MM.1S (cell line): ENCODE data around the gene CTCFL.

ENCODE experiments used
- DNase-seq: peaks from one replicate; pipeline ENCODE4 v3.0.0-alpha.2; 2015
- H2AFZ ChIP-seq: fragments of 300-600 bp; sonication (generic); 2 replicates; pipeline ENCODE4 v1.6.0; 2016; ENCODE audit warnings: antibody characterized with exemption, low read length
- H3F3A ChIP-seq: fragments of 300-600 bp; sonication (generic); 2 replicates; pipeline ENCODE4 v1.6.1; 2016; ENCODE audit warnings: mild to moderate bottlenecking, antibody characterized with exemption, low read length, moderate library complexity, mixed read lengths; ENCODE audit not compliant: insufficient read depth
- H3K27ac ChIP-seq: fragments of 300-600 bp; sonication (generic); 2 replicates; pipeline ENCODE4 v1.5.1; 2016; ENCODE audit warnings: mild to moderate bottlenecking, low read length
- H3K27me3 ChIP-seq: fragments of 300-600 bp; sonication (generic); replicated peaks from 2 replicates; pipeline ENCODE4 v1.6.0; 2016; ENCODE audit warnings: low read length; ENCODE audit not compliant: insufficient read depth
- H3K36me3 ChIP-seq: fragments of 300-600 bp; sonication (generic); replicated peaks from 2 replicates; pipeline ENCODE4 v1.6.1; 2016; ENCODE audit warnings: mild to moderate bottlenecking, low read length, mixed read lengths; ENCODE audit not compliant: insufficient read depth
- H3K4me1 ChIP-seq: fragments of 300-600 bp; sonication (generic); 2 replicates; pipeline ENCODE4 v1.6.1; 2016; ENCODE audit warnings: low read length, mixed read lengths
- H3K4me2 ChIP-seq: fragments of 300-600 bp; sonication (generic); 2 replicates; pipeline ENCODE4 v1.6.0; 2016; ENCODE audit warnings: low read depth, low read length
- H3K4me3 ChIP-seq: fragments of 300-600 bp; sonication (generic); 2 replicates; pipeline ENCODE4 v1.5.1; 2016; ENCODE audit warnings: low read length, mixed read lengths
- H3K79me2 ChIP-seq: fragments of 300-600 bp; sonication (generic); 2 replicates; pipeline ENCODE4 v1.6.1; 2016; ENCODE audit warnings: mixed run types, low read length, mixed read lengths
- H3K9ac ChIP-seq: fragments of 300-600 bp; sonication (generic); 2 replicates; pipeline ENCODE4 v1.6.1; 2016; ENCODE audit warnings: low read length, mixed read lengths
- H3K9me2 ChIP-seq: fragments of 300-600 bp; sonication (generic); replicated peaks from 2 replicates; pipeline ENCODE4 v1.6.1; 2016; ENCODE audit warnings: mild to moderate bottlenecking, low read length, mixed read lengths; ENCODE audit not compliant: insufficient read depth
- H3K9me3 ChIP-seq: fragments of 300-600 bp; sonication (generic); replicated peaks from 2 replicates; pipeline ENCODE4 v1.6.1; 2016; ENCODE audit warnings: mild to moderate bottlenecking, low read length, mixed read lengths; ENCODE audit not compliant: insufficient read depth
- H4K20me1 ChIP-seq: fragments of 300-600 bp; sonication (generic); 2 replicates; pipeline ENCODE4 v1.6.1; 2016; ENCODE audit warnings: mild to moderate bottlenecking, low read length, moderate library complexity, mixed read lengths; ENCODE audit not compliant: insufficient read depth
- EZH2 ChIP-seq: fragments of 300-600 bp; sonication (generic); optimal IDR thresholded peaks from 2 replicates; pipeline ENCODE3; 2017; ENCODE audit warnings: low read depth, mild to moderate bottlenecking, antibody characterized with exemption, low read length, mixed read lengths
- EZH2phosphoT487 ChIP-seq: fragments of 300-600 bp; sonication (generic); IDR thresholded peaks from 2 replicates; pipeline ENCODE4 v1.6.1; 2018; ENCODE audit warnings: antibody characterized with exemption, low read length
- TF ChIP-seq, protein P1 (sequence below): fragments of 300-600 bp; sonication (generic); IDR thresholded peaks from 2 replicates; pipeline ENCODE4 v1.5.1; 2016; ENCODE audit warnings: antibody characterized with exemption, low read length, mixed read lengths

CTCFL gene

DNA sequence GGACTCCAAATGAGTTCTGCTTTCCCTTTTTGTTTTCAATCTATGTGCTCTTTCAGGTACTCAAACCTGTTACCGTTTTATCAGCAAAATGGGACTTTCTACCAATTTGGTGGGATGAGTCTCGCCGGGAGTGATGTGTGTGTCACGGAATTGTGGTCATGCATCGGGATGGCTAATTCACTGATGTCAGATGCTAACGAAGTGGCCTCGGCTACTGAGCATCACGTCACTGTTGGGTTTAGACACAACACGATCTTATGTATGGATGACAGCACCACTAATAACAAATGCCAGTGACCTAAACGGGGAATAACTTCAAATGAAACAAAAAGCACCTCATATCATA lies 34.3 kb upstream of the CTCFL start:
- H3K9me3 ChIP-seq: no peaks in the 10 kb centered on the region
- no peak overlapping the region for H3K4me3 ChIP-seq
- H3K36me3 ChIP-seq: no peaks in the 10 kb centered on the region
- H3K9me2 ChIP-seq: no peaks in the 10 kb centered on the region
- no peak for DNase-seq
- no peaks in the 10 kb centered on the region for H4K20me1 ChIP-seq
- no peaks in the 10 kb centered on the region for H3K79me2 ChIP-seq
- H3K27me3 ChIP-seq: peaks cover 100% of the 10 kb centered on the region
- no peak overlapping the region for H3K4me2 ChIP-seq
- no peak overlapping the region for H3K27ac ChIP-seq
- H3K9ac ChIP-seq: no peak overlapping the region
- H3K4me1 ChIP-seq: no peaks in the 10 kb centered on the region
- TF ChIP-seq, protein P1, sequence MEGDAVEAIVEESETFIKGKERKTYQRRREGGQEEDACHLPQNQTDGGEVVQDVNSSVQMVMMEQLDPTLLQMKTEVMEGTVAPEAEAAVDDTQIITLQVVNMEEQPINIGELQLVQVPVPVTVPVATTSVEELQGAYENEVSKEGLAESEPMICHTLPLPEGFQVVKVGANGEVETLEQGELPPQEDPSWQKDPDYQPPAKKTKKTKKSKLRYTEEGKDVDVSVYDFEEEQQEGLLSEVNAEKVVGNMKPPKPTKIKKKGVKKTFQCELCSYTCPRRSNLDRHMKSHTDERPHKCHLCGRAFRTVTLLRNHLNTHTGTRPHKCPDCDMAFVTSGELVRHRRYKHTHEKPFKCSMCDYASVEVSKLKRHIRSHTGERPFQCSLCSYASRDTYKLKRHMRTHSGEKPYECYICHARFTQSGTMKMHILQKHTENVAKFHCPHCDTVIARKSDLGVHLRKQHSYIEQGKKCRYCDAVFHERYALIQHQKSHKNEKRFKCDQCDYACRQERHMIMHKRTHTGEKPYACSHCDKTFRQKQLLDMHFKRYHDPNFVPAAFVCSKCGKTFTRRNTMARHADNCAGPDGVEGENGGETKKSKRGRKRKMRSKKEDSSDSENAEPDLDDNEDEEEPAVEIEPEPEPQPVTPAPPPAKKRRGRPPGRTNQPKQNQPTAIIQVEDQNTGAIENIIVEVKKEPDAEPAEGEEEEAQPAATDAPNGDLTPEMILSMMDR: no peak
- TF ChIP-seq EZH2phosphoT487: no peak
- no peak overlapping the region for H2AFZ ChIP-seq
- no peaks in the 10 kb centered on the region for H3F3A ChIP-seq

DNA sequence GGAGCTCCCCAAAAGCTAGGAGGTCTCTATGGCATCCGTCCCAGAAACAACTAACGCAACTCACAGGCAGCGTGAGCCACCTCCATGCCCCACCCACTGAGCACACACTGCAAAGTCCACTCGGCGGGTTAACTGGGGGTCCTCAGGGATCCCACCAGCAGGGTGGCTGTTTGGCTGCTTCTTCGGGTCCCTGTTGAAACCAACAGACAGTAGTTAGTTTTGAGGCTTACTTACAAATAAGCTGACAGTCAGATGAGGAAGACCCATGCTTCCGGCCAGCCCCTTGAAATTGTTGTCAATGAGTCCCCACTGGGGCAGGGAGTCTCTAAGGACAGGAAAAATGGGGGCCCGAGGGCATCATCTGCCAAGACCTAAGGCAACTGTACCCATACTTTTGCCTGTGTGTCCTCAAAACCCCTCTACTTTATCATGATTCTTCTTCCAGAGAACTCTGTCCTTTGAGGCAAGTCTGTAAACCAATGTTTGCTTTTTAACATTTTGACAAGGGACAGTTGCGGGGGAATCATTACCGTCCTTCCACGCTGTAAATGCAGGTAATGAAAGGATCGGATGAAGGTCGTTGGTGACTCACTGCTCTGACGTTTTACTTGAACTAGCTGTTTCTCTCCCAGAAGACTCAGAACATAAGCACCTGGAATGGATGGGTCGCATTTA lies 33.8 kb upstream of the CTCFL start:
- no peaks in the 10 kb centered on the region for H3K9me2 ChIP-seq
- no peak for TF ChIP-seq EZH2
- TF ChIP-seq EZH2phosphoT487: no peak
- TF ChIP-seq, protein P1: no peak
- H3K4me2 ChIP-seq: no peak overlapping the region
- no peaks in the 10 kb centered on the region for H4K20me1 ChIP-seq
- H3K4me1 ChIP-seq: no peaks in the 10 kb centered on the region
- no peaks in the 10 kb centered on the region for H3K79me2 ChIP-seq
- H3K27ac ChIP-seq: no peak overlapping the region
- no peaks in the 10 kb centered on the region for H3K9me3 ChIP-seq
- H3K4me3 ChIP-seq: no peak overlapping the region
- no peak overlapping the region for H2AFZ ChIP-seq
- no peak for DNase-seq
- no peaks in the 10 kb centered on the region for H3F3A ChIP-seq
- H3K27me3 ChIP-seq: peaks cover 100% of the 10 kb centered on the region
- no peak overlapping the region for H3K9ac ChIP-seq
- no peaks in the 10 kb centered on the region for H3K36me3 ChIP-seq

DNA sequence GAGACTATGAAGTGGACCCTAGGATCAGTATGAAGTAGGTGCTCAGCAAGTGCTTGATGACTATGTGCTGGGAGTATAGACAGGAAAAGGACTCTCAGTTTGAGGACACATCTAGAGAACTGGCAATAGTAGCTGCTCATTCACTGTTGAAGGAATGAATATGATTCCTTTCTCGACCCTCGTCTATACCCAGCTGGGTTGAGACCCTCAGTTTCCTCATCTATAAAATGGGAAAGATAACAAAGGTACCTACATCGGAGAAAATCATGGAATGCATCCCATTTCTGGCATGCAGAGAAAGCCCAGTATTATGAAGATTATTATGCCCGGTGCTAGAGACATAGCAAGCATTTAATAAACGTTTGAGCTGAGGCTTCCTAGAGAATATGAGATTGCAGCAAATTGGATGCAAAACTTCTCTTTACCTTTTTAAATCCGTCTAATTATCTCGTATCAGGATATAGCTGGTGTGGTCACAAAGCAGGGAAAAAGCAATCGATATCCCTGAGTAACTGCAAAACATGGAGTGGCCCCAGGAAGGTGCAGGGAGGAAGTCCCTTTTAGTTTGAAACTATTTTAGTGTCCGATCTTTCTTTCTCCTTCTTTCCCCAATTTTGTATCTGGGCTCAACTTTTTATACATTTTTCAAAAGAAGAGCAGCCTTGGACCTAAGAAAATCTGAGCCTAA lies 33.1 kb upstream of the CTCFL start:
- no peak overlapping the region for H2AFZ ChIP-seq
- no peak overlapping the region for H3K27ac ChIP-seq
- no peak overlapping the region for H3K9ac ChIP-seq
- no peaks in the 10 kb centered on the region for H4K20me1 ChIP-seq
- no peaks in the 10 kb centered on the region for H3K9me3 ChIP-seq
- H3K4me3 ChIP-seq: no peak overlapping the region
- peaks cover 100% of the 10 kb centered on the region for H3K27me3 ChIP-seq
- TF ChIP-seq EZH2phosphoT487: no peak
- no peak for TF ChIP-seq EZH2
- H3K79me2 ChIP-seq: no peaks in the 10 kb centered on the region
- H3K9me2 ChIP-seq: no peaks in the 10 kb centered on the region
- H3K4me1 ChIP-seq: no peaks in the 10 kb centered on the region
- DNase-seq: no peak
- no peak overlapping the region for H3K4me2 ChIP-seq
- no peaks in the 10 kb centered on the region for H3K36me3 ChIP-seq
- no peaks in the 10 kb centered on the region for H3F3A ChIP-seq

DNA sequence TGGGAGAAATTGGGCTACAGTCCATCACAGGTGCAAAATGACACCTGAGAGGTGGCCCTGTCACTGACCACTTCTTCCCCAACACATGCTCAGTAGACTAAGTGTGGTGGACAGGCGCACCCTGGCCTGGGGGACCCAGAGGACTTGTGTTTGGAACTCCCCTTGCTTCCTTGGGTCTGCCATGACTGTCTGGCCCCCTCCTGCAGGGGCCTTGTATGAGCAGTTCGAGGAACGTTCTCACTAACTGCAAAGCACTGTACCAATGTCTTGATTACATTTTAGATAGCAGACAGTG lies 32.0 kb upstream of the CTCFL start:
- H3K27me3 ChIP-seq: peaks cover 100% of the 10 kb centered on the region
- no peak for TF ChIP-seq EZH2
- no peak for TF ChIP-seq EZH2phosphoT487
- TF ChIP-seq, protein P1: no peak
- H3K79me2 ChIP-seq: no peaks in the 10 kb centered on the region
- H4K20me1 ChIP-seq: no peaks in the 10 kb centered on the region
- DNase-seq: no peak
- H3K27ac ChIP-seq: no peak overlapping the region
- H3K4me3 ChIP-seq: no peak overlapping the region
- H3F3A ChIP-seq: no peaks in the 10 kb centered on the region
- no peaks in the 10 kb centered on the region for H3K36me3 ChIP-seq
- no peaks in the 10 kb centered on the region for H3K4me1 ChIP-seq
- no peak overlapping the region for H3K9ac ChIP-seq
- no peaks in the 10 kb centered on the region for H3K9me3 ChIP-seq
- no peaks in the 10 kb centered on the region for H3K9me2 ChIP-seq
- H3K4me2 ChIP-seq: no peak overlapping the region
- H2AFZ ChIP-seq: no peak overlapping the region
